Activated CD8-positive, alpha-beta T cell treated with anti-CD3 and anti-CD28 coated beads for 36 hours (primary cell): Measurements from ENCODE around the gene LHX1. TPM values are rescaled to one million over a fixed set of nuclear protein-coding genes. Genes with fewer than 3 reads are reported as not detected.

Experiments
- ATAC-seq: fragments of 200-7000 bp; cut with Tn5 transposase; one replicate; pipeline ENCODE4 v1.10.0; 2021; ENCODE audit warnings: mild to moderate bottlenecking, moderate library complexity
- CTCF ChIA-PET: fragments of 350-600 bp; sonication (Branson Sonifier 250); formaldehyde crosslinking; loops from one replicate; lab custom pipeline; 2021; ENCODE audit warnings: antibody characterized with exemption; lab: Charles Lee
- POLR2A ChIA-PET: fragments of 350-600 bp; sonication (Branson Sonifier 250); formaldehyde crosslinking; loops from one replicate; lab custom pipeline; 2021; ENCODE audit warnings: antibody characterized with exemption; lab: Charles Lee
- DNase-seq: peaks from one replicate; pipeline ENCODE4 v3.0.0-alpha.2; 2020
- H3K27ac Mint-ChIP-seq: one replicate; pipeline ENCODE4 v1.8.0; 2021; ENCODE audit warnings: mild to moderate bottlenecking, mixed read lengths
- H3K27me3 Mint-ChIP-seq: one replicate; pipeline ENCODE4 v1.8.0; 2021; ENCODE audit warnings: mixed read lengths
- H3K36me3 Mint-ChIP-seq: one replicate; pipeline ENCODE4 v1.8.0; 2021; ENCODE audit warnings: low read depth, mixed read lengths
- H3K4me1 Mint-ChIP-seq: one replicate; pipeline ENCODE4 v1.8.0; 2021; ENCODE audit warnings: low read depth, mixed read lengths
- H3K4me3 Mint-ChIP-seq: one replicate; pipeline ENCODE4 v1.8.0; 2021; ENCODE audit warnings: mild to moderate bottlenecking, moderate library complexity, mixed read lengths
- H3K9me3 Mint-ChIP-seq: one replicate; pipeline ENCODE4 v1.8.0; 2021; ENCODE audit warnings: mixed read lengths
- intact Hi-C: fragments of 100-400 bp; cut with micrococcal nuclease; formaldehyde crosslinking; loops from one replicate; pipeline ENCODE4 v1.10.0; 2022
- total RNA-seq, 2 experiments: library from RNA; stranded (reverse); gene quantifications; one replicate each; pipeline ENCODE4 v1.2.3, GENCODE V29; 2021
- TF ChIP-seq, protein P1 (sequence below): fragments of 200-600 bp; IDR thresholded peaks from one replicate; pipeline ENCODE4 v1.8.0; 2022; ENCODE audit warnings: antibody characterized with exemption, mild to moderate bottlenecking

LHX1 gene
- total RNA-seq, 2 experiments from 2014 or later: not detected

DNA sequence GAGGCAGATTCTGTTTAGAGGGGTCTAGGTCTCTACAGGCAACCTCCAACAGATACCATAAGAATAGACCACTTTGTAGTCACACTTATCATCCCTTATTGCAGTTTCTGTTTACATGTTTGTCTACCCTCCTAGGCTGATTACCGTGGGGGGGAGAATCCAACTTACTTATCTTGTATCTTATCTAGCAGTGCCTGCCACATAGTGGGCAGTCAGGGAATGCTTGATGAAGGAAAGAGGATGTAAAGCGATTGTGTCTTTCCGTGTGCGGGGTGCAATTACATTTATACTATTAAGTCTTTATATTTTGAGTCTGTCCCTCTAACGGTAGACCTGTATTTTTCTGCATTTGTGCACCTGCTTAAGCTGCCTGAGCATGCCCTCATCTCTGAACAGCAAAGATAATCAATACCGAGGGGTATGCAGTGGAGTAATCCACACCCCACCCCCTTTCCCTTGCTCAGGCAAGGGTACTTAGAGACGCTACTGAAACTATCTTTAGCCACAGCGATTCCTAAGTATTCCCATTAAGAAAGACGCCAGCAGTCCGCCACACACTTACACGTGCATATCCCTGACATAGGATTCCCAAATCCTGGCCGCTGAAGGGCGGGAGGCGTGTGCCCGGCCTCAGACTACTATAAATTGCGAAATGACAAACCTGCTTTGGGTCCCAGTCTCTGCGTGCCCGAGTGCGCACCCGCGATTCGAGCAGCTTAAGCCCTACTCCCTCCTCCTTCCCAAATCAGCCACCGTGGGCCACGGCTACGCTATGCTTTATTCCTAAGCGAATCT is 10.8 kb downstream of the LHX1 start:
- H3K4me1 Mint-ChIP-seq: peaks cover 50% of the 10 kb centered on the region
- TF ChIP-seq, protein P1, sequence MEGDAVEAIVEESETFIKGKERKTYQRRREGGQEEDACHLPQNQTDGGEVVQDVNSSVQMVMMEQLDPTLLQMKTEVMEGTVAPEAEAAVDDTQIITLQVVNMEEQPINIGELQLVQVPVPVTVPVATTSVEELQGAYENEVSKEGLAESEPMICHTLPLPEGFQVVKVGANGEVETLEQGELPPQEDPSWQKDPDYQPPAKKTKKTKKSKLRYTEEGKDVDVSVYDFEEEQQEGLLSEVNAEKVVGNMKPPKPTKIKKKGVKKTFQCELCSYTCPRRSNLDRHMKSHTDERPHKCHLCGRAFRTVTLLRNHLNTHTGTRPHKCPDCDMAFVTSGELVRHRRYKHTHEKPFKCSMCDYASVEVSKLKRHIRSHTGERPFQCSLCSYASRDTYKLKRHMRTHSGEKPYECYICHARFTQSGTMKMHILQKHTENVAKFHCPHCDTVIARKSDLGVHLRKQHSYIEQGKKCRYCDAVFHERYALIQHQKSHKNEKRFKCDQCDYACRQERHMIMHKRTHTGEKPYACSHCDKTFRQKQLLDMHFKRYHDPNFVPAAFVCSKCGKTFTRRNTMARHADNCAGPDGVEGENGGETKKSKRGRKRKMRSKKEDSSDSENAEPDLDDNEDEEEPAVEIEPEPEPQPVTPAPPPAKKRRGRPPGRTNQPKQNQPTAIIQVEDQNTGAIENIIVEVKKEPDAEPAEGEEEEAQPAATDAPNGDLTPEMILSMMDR: no peak
- H3K27ac Mint-ChIP-seq: peak overlapping the region; percentile 96
- no peaks in the 10 kb centered on the region for H3K9me3 Mint-ChIP-seq
- POLR2A ChIA-PET: interaction anchor here (1.1 to 3.2 kb wide), 4 partner anchors 9 to 348 kb away, joined by 3 to 19 read pairs (median 8); partner anchors contain the start of gene LHX1
- peaks cover 41% of the 10 kb centered on the region for H3K27me3 Mint-ChIP-seq
- DNase-seq (no peak), ATAC-seq (peak; percentile 40)
- CTCF ChIA-PET: interaction anchor here (1.6 kb wide), 1 partner anchor 345 kb away, joined by 3 read pairs; no protein-coding TSS in a partner anchor
- intact Hi-C loops: no loop called here
- H3K36me3 Mint-ChIP-seq: peaks cover 36% of the 10 kb centered on the region
- peak overlapping the region; percentile 83 for H3K4me3 Mint-ChIP-seq

DNA sequence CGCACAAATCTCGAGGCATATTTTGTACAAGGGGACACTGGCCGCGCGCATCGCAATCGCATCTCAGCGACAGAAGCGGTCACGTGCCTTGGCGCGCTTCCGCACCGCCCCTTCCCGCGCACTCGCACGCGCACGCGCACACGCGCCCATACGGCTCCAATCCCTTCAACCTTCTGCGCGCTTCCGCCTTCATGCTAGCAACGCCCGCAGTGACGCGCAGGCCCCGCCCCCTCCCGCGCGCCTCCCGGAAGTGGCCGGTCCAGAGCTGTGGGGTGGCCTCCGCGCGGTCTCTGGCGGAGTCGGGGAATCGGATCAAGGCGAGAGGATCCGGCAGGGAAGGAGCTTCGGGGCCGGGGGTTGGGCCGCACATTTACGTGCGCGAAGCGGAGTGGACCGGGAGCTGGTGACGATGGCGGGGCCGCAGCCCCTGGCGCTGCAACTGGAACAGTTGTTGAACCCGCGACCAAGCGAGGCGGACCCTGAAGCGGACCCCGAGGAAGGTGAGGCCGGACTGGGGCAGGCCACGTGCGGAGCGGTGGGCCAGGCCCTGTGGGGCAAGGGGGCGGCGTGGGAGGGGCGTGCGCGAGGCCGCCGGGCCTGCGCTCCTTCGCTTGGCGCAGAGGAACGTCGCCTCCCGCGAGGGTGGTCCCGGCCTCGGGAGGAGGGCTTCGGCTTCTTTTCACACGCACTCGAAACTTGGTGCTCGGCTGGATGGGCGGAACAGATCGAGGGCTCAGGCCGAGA is 11.6 kb downstream of the LHX1 start, which contains the start of gene AATF:
Gene AATF, plus strand, starts transcription at position 238 of the 744 bp plus-strand sequence. Its CDS starts 172 bp downstream, at position 410.
- Mint-ChIP-seq H3K36me3 (peaks cover 39% of the 10 kb centered on the region), H3K4me1 (peaks cover 48% of the 10 kb centered on the region), H3K27me3 (peaks cover 33% of the 10 kb centered on the region), H3K27ac (peak within 1 kb of the TSS; percentile 96), H3K4me3 (peak within 1 kb of the TSS; percentile 83), H3K9me3 (no peaks in the 10 kb centered on the region)
- POLR2A ChIA-PET: interaction anchor here (0.6 to 3.2 kb wide), 10 partner anchors 10 to 397 kb away, joined by 3 to 19 read pairs (median 4); partner anchors contain the start of genes LHX1 and MRM1
- CTCF ChIA-PET: interaction anchor here (0.8 to 1.6 kb wide), 3 partner anchors 11 to 346 kb away, joined by 3 to 4 read pairs (median 3); no protein-coding TSS in a partner anchor
- intact Hi-C loops: no loop called here
- TF ChIP-seq, protein P1: no peak
- ATAC-seq (peak; percentile 98), DNase-seq (peak; percentile 96)

DNA sequence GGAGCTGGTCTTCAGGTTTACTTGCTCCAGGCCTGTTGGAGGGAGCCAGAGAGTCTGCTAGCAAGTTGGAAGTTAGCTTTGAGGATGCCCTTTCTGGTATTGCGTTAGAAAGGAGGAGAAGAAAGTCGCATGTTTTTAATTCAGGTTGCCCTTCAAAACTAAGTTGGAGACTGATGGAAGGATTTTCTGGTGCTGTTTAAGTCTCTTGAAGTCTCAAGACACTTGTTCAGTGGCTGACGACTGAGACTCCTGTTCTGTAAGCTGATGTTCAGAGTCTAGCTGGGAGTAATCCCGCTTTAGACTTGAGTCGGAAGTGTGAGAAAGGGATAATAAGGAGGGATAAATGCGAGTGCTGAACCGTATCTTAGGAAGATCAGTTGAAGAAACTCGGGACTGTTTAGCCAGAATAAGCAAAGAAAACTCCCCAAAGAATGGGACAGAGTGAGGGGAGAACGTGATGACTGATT is 12.2 kb downstream of the LHX1 start:
- Mint-ChIP-seq H3K36me3 (peaks cover 45% of the 10 kb centered on the region), H3K27me3 (peaks cover 31% of the 10 kb centered on the region)
- no peak for ATAC-seq

DNA sequence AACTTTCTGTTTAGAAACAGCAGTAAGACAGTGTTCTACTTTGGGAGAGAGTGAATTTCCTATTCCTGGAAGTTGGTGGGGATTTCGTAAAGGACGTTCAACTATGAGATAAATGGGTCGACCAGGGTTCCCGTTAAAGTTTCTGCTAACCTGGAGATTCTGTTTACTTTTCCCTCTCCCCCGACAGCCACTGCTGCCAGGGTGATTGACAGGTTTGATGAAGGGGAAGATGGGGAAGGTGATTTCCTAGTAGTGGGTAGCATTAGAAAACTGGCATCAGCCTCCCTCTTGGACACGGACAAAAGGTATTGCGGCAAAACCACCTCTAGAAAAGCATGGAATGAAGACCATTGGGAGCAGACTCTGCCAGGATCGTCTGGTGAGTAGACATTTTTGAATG is 12.8 kb downstream of the LHX1 start:
- ChIA-PET POLR2A (interaction anchor here (1.2 to 3.2 kb wide), 4 partner anchors 11 to 349 kb away, joined by 3 to 19 read pairs (median 6); partner anchors contain the start of genes LHX1 and MRM1), CTCF (interaction anchor here (1.6 kb wide), 1 partner anchor 347 kb away, joined by 3 read pairs; no protein-coding TSS in a partner anchor)
- Mint-ChIP-seq H3K27me3 (peaks cover 25% of the 10 kb centered on the region), H3K36me3 (peaks cover 49% of the 10 kb centered on the region), H3K9me3 (no peaks in the 10 kb centered on the region), H3K4me1 (peaks cover 47% of the 10 kb centered on the region), H3K4me3 (peak overlapping the region; percentile 83), H3K27ac (peak overlapping the region; percentile 89)
- intact Hi-C loops: loop anchor here (10.0 kb wide), 1 partner anchor 55 kb away; no protein-coding TSS in a partner anchor
- ATAC-seq (no peak), DNase-seq (no peak)
- TF ChIP-seq, protein P1: no peak

More for the DNA sequence above, 12.2 kb downstream of the LHX1 start:
- POLR2A ChIA-PET: interaction anchor here (0.6 to 3.2 kb wide), 9 partner anchors 11 to 398 kb away, joined by 3 to 19 read pairs (median 4); partner anchors contain the start of genes LHX1 and MRM1
- DNase-seq: no peak
- CTCF ChIA-PET: interaction anchor here (0.8 to 1.6 kb wide), 3 partner anchors 11 to 347 kb away, joined by 3 to 4 read pairs (median 3); no protein-coding TSS in a partner anchor
- intact Hi-C loops: no loop called here
- H3K27ac Mint-ChIP-seq: peak overlapping the region; percentile 89
- no peaks in the 10 kb centered on the region for H3K9me3 Mint-ChIP-seq
- H3K4me3 Mint-ChIP-seq: peak overlapping the region; percentile 83
- peaks cover 47% of the 10 kb centered on the region for H3K4me1 Mint-ChIP-seq
- TF ChIP-seq, protein P1: no peak
